Suprapubic skin (tissue), 4 donors: ENCODE results near the gene MRPL19. TPM values are rescaled to one million over a fixed set of nuclear protein-coding genes. Genes with fewer than 3 reads are reported as not detected.

Experiments used
- DNase-seq, 2 donors: peaks; one replicate each; pipeline ENCODE4 v3.0.0-alpha.2; 2019; ENCODE audit warnings: low spot score in 2 of 2
- H3K27ac ChIP-seq: fragments of 200-600 bp; sonication (generic); one replicate; pipeline ENCODE4 v1.5.1; 2019
- H3K27me3 ChIP-seq: fragments of 200-600 bp; sonication (generic); one replicate; pipeline ENCODE4 v1.5.1; 2019
- H3K36me3 ChIP-seq: fragments of 200-600 bp; sonication (generic); one replicate; pipeline ENCODE4 v1.5.1; 2019
- H3K4me1 ChIP-seq: fragments of 200-600 bp; sonication (generic); one replicate; pipeline ENCODE4 v1.5.1; 2019
- H3K4me3 ChIP-seq: fragments of 200-600 bp; sonication (generic); one replicate; pipeline ENCODE4 v1.5.1; 2019; ENCODE audit warnings: mild to moderate bottlenecking
- H3K9me3 ChIP-seq: fragments of 200-600 bp; sonication (generic); one replicate; pipeline ENCODE4 v1.5.1; 2019
- CTCF ChIP-seq, 2 donors: fragments of 200-600 bp in 1 of 2; fragments of 450-650 bp in 1 of 2; sonication (generic) in 1 of 2; IDR thresholded peaks; one replicate each; pipeline ENCODE4 v1.5.1; 2016 to 2019; ENCODE audit warnings: antibody characterized with exemption in 2 of 2, mild to moderate bottlenecking in 1 of 2, moderate library complexity in 1 of 2
- EP300 ChIP-seq: sonication (generic); formaldehyde crosslinking; IDR thresholded peaks from one replicate; pipeline ENCODE4 v1.6.1; 2017; ENCODE audit warnings: antibody characterized with exemption
- POLR2A ChIP-seq, 2 donors: fragments of 450-650 bp; IDR thresholded peaks; one replicate each; pipeline ENCODE4 v1.6.1; 2017; ENCODE audit warnings: antibody characterized with exemption in 2 of 2, mild to moderate bottlenecking in 2 of 2, moderate library complexity in 2 of 2
- POLR2AphosphoS5 ChIP-seq, 3 donors: sonication (generic); formaldehyde crosslinking; IDR thresholded peaks; one replicate each; pipeline ENCODE4 v1.6.1; 2017; ENCODE audit warnings: antibody characterized with exemption in 3 of 3
- WGBS: methylation state at CpG from one replicate; pipeline ENCODE4 v1.1.5; 2018; 5-methylcytosine and 5-hydroxymethylcytosine counted together
- total RNA-seq, 4 donors: library from RNA; depleted of rRNA; stranded (reverse); fragments of >200 nt; gene quantifications; one replicate each; pipeline ENCODE4 v1.1.0, GENCODE V29; 2016

Gene MRPL19
- total RNA-seq, 4 donors from 2014 or later = 24.6 to 44.5 (median 27.5) TPM

- Histone ChIP-seq H3K27me3 (peaks cover 14% of the 10 kb centered on the region), H3K4me3 (no peak overlapping the region), H3K36me3 (no peaks in the 10 kb centered on the region), H3K4me1 (peaks cover 10% of the 10 kb centered on the region), H3K27ac (no peak overlapping the region), H3K9me3 (no peaks in the 10 kb centered on the region)
- TF ChIP-seq POLR2A (IDR thresholded peaks at IDR 0.05) (no peak), EP300 (no peak), POLR2AphosphoS5 (IDR thresholded peaks at IDR 0.05) (no peak), CTCF (IDR thresholded peaks at IDR 0.05) (no peak)
- DNase-seq = no peak
- WGBS = 70% methylated on average over 4 of the region's 4 CpGs
Measured at GRCh38 chr2:75610671-75611070, 35.9 kb upstream of the MRPL19 start.

GRCh38 chr2:75612108-75612861 is 34.3 kb upstream of the MRPL19 start:
- TF ChIP-seq CTCF (IDR thresholded peaks at IDR 0.05) = no peak
- no peak for TF ChIP-seq POLR2A (IDR thresholded peaks at IDR 0.05)
- TF ChIP-seq EP300 = no peak

GRCh38 chr2:75612862-75613243 is 33.7 kb upstream of the MRPL19 start:
- WGBS = 83% methylated on average over 5 of the region's 5 CpGs
- peaks cover 9% of the 10 kb centered on the region for H3K27me3 ChIP-seq
- no peak for DNase-seq
- H3K36me3 ChIP-seq = no peaks in the 10 kb centered on the region
- H3K27ac ChIP-seq = no peak overlapping the region
- peaks cover 8% of the 10 kb centered on the region for H3K4me1 ChIP-seq
- TF ChIP-seq POLR2A (IDR thresholded peaks at IDR 0.05) = no peak
- no peak overlapping the region for H3K4me3 ChIP-seq
- H3K9me3 ChIP-seq = no peaks in the 10 kb centered on the region

More at GRCh38 chr2:75612108-75612861, 34.3 kb upstream of the MRPL19 start:
- H3K4me1 ChIP-seq = peaks cover 8% of the 10 kb centered on the region
- H3K36me3 ChIP-seq = no peaks in the 10 kb centered on the region
- no peak overlapping the region for H3K27ac ChIP-seq
- 75% methylated on average over 7 of the region's 7 CpGs for WGBS
- H3K9me3 ChIP-seq = no peaks in the 10 kb centered on the region
- H3K27me3 ChIP-seq = peaks cover 13% of the 10 kb centered on the region
- no peak for DNase-seq
- H3K4me3 ChIP-seq = no peak overlapping the region

GRCh38 chr2:75614162-75614651 is 32.4 kb upstream of the MRPL19 start:
- no peaks in the 10 kb centered on the region for H3K36me3 ChIP-seq
- no peak for DNase-seq
- H3K4me1 ChIP-seq = no peaks in the 10 kb centered on the region
- no peak overlapping the region for H3K4me3 ChIP-seq
- H3K27me3 ChIP-seq = peaks cover 6% of the 10 kb centered on the region
- TF ChIP-seq POLR2A (IDR thresholded peaks at IDR 0.05) = no peak
- no peak for TF ChIP-seq POLR2AphosphoS5 (IDR thresholded peaks at IDR 0.05)
- TF ChIP-seq EP300 = no peak
- TF ChIP-seq CTCF (IDR thresholded peaks at IDR 0.05) = no peak
- 77% methylated on average over 5 of the region's 5 CpGs for WGBS
- no peak overlapping the region for H3K27ac ChIP-seq
- no peaks in the 10 kb centered on the region for H3K9me3 ChIP-seq

- Histone ChIP-seq H3K9me3 (no peaks in the 10 kb centered on the region), H3K27me3 (no peaks in the 10 kb centered on the region), H3K36me3 (no peaks in the 10 kb centered on the region), H3K4me1 (no peaks in the 10 kb centered on the region), H3K4me3 (no peak overlapping the region), H3K27ac (no peak overlapping the region)
- TF ChIP-seq CTCF (IDR thresholded peaks at IDR 0.05) (no peak), POLR2AphosphoS5 (IDR thresholded peaks at IDR 0.05) (no peak), POLR2A (IDR thresholded peaks at IDR 0.05) (no peak), EP300 (no peak)
- no peak for DNase-seq
- WGBS = 97% methylated on average over 4 of the region's 4 CpGs
Measured at GRCh38 chr2:75616406-75616805, 30.2 kb upstream of the MRPL19 start.
